GM23338 (cell line): Measurements from ENCODE around the gene ZNF485.

Experiments
- EZH2 ChIP-seq: fragments of 200-600 bp; sonication (generic); IDR thresholded peaks from one replicate; pipeline ENCODE4 v1.8.0; 2017; ENCODE audit warnings: antibody characterized with exemption, mild to moderate bottlenecking, low read depth; ENCODE audit not compliant: unreplicated experiment
- EZH2phosphoT487 ChIP-seq: fragments of 200-600 bp; sonication (generic); IDR thresholded peaks from one replicate; pipeline ENCODE4 v1.8.1; 2018; ENCODE audit warnings: antibody characterized with exemption; ENCODE audit not compliant: unreplicated experiment
- POLR2AphosphoS5 ChIP-seq: IDR thresholded peaks from 2 replicates; pipeline ENCODE4 v1.6.1; 2016; ENCODE audit warnings: antibody characterized with exemption, low read depth
- STAT1 ChIP-seq: IDR thresholded peaks from one replicate; pipeline ENCODE4 v1.6.1; 2016; ENCODE audit warnings: antibody characterized with exemption; ENCODE audit not compliant: unreplicated experiment
- ZNF331 ChIP-seq: fragments of 250-450 bp; sonication (Bioruptor Pico); IDR thresholded peaks from 2 replicates; pipeline ENCODE4 v1.5.0; 2020; ENCODE audit warnings: low read depth, mild to moderate bottlenecking, moderate library complexity
- TF ChIP-seq, protein P1 (sequence below), 2 experiments: fragments of 200-600 bp in 1 of 2; sonication (generic) in 1 of 2; conservative IDR thresholded peaks; 2 replicates each; pipeline versions ENCODE4 v1.5.1 to v1.6.1; 2016 to 2017; ENCODE audit warnings: antibody characterized with exemption in 2 of 2, low read depth in 2 of 2, mild to moderate bottlenecking in 2 of 2, moderate library complexity in 1 of 2

DNA sequence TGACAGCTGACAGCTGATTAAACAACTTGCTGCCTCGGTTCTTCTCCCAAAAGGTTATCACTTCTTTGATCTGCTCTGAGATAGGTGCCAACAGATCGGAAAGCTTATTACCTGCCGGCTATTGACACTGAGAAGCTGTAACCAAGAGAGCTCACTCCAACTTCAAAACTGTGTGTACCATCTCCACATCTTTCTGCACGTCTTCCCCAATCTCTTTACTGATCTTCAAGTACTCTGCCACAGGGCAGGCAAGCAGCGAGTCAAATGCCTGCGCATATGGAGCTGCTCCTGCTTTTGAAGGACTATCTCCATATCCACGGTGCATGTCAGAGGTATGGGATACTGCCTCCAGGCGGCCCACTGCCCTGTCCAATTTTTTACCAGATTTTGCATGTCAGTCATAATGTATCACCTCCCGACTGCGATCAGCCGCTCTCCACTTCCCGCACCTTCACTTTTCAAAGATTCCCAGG lies 352 bp upstream of the ZNF485 start:
- TF ChIP-seq, protein P1, sequence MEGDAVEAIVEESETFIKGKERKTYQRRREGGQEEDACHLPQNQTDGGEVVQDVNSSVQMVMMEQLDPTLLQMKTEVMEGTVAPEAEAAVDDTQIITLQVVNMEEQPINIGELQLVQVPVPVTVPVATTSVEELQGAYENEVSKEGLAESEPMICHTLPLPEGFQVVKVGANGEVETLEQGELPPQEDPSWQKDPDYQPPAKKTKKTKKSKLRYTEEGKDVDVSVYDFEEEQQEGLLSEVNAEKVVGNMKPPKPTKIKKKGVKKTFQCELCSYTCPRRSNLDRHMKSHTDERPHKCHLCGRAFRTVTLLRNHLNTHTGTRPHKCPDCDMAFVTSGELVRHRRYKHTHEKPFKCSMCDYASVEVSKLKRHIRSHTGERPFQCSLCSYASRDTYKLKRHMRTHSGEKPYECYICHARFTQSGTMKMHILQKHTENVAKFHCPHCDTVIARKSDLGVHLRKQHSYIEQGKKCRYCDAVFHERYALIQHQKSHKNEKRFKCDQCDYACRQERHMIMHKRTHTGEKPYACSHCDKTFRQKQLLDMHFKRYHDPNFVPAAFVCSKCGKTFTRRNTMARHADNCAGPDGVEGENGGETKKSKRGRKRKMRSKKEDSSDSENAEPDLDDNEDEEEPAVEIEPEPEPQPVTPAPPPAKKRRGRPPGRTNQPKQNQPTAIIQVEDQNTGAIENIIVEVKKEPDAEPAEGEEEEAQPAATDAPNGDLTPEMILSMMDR (conservative IDR thresholded peaks at IDR 0.05; ENCODE audit: low read depth in 2 of 2): no peak
- TF ChIP-seq EZH2 (no peak), POLR2AphosphoS5 (no peak), ZNF331 (no peak), STAT1 (no peak), EZH2phosphoT487 (no peak)
